ENCODE results near the gene NFAM1. TPM values are rescaled to one million over a fixed set of nuclear protein-coding genes. Genes with fewer than 3 reads are reported as not detected.
A peak's percentile ranks its signal among the peaks of the same experiment; 100 is the strongest.

Gene NFAM1
- total and polyA plus RNA-seq, 2 experiments from 2014 or later: 0.11 to 0.49 TPM

- TF ChIP-seq JUNB (IDR thresholded peaks at IDR 0.05; ENCODE audit: unreplicated experiment): no peak
These were observed 29.3 kb upstream of the NFAM1 start (continued) for GRCh38 chr22:42461511-42461910.

- Histone ChIP-seq H3K79me2 (replicated peaks; ENCODE audit: insufficient read depth) (no peaks in the 10 kb centered on the region), H3K9me2 (ENCODE audit: insufficient read depth) (no peaks in the 10 kb centered on the region), H3K4me2 (no peak overlapping the region; the same call in 1 of the 2 replicates), H3K4me3 (no peak overlapping the region), H3F3A (replicated peaks; ENCODE audit: low read depth) (no peaks in the 10 kb centered on the region; the same call in 1 of the 2 replicates), H3K36me3 (ENCODE audit: insufficient read depth) (no peaks in the 10 kb centered on the region), H3K27me3 (ENCODE audit: insufficient read depth) (no peaks in the 10 kb centered on the region), H3K27ac (ENCODE audit: low read depth) (no peak overlapping the region), H3K4me1 (ENCODE audit: insufficient read depth) (peaks cover 20% of the 10 kb centered on the region), H2AFZ (peak overlapping the region; percentile 50), H4K20me1 (replicated peaks; ENCODE audit: insufficient read depth) (no peaks in the 10 kb centered on the region; the same call in 1 of the 2 replicates)
- peaks cover 35% of the 10 kb centered on the region for H3K4me1 Mint-ChIP-seq
- ATAC-seq (peak; percentile 63), DNase-seq (ENCODE audit: low spot score) (peak; percentile 19)
- H3K36me3 Mint-ChIP-seq (ENCODE audit: low read depth): no peaks in the 10 kb centered on the region
- no peaks in the 10 kb centered on the region; the same call in 2 of the 3 replicates for H3K9me3 Mint-ChIP-seq
- H3K27ac Mint-ChIP-seq: no peak overlapping the region
- peaks cover 22% of the 10 kb centered on the region for H3K27me3 Mint-ChIP-seq (ENCODE audit: insufficient read depth, low read depth, poor library complexity)
- H3K4me3 Mint-ChIP-seq: no peak overlapping the region
- no peak for TF ChIP-seq CREB1 (CRISPR knock-in tag; IDR thresholded peaks at IDR 0.05; ENCODE audit: low read depth)
- TF ChIP-seq ETS1 (IDR thresholded peaks at IDR 0.05): no peak
- TF ChIP-seq ZNF331 (CRISPR knock-in tag; IDR thresholded peaks at IDR 0.05; ENCODE audit: low read depth): no peak
- TF ChIP-seq NANOG (IDR thresholded peaks at IDR 0.05; ENCODE audit: borderline replicate concordance): no peak
- TF ChIP-seq ZNF114 (CRISPR knock-in tag; IDR thresholded peaks at IDR 0.05): no peak
- no peak for TF ChIP-seq JUNB (IDR thresholded peaks at IDR 0.05; ENCODE audit: unreplicated experiment)
- no peak for TF ChIP-seq ZNF462 (CRISPR knock-in tag; IDR thresholded peaks at IDR 0.05)
- TF ChIP-seq EZH2phosphoT487 (IDR thresholded peaks at IDR 0.05; ENCODE audit: unreplicated experiment): no peak
- TF ChIP-seq EZH2 (IDR thresholded peaks at IDR 0.05; ENCODE audit: low read depth, unreplicated experiment): no peak
- TF ChIP-seq CTCF (conservative IDR thresholded peaks at IDR 0.05; ENCODE audit: low read depth in 2 of 2): no peak
- no peak for TF ChIP-seq POLR2AphosphoS5 (IDR thresholded peaks at IDR 0.05; ENCODE audit: low read depth)
- TF ChIP-seq STAT1 (IDR thresholded peaks at IDR 0.05; ENCODE audit: unreplicated experiment): no peak
These were observed 27.3 kb upstream of the NFAM1 start for GRCh38 chr22:42459287-42460063.

Data from GM23338 (cell line).